IMR-90 (cell line): ENCODE measurements around the gene SRP9. TPM values are rescaled to one million over a fixed set of nuclear protein-coding genes. Genes with fewer than 3 reads are reported as not detected.

Source experiments
- ATAC-seq: fragments of 200-7000 bp; cut with Tn5 transposase; 2 replicates; pipeline ENCODE4 v1.9.1; 2020; ENCODE audit warnings: low read depth, mild to moderate bottlenecking, moderate library complexity
- BruUV-seq: library from RNA; stranded (reverse); fragments of 400-500 nt; replicated peaks from 2 replicates; lab custom pipeline; 2021; lab: Mats Ljungman, UMichigan
- CTCF ChIA-PET: fragments of 300-600 bp; formaldehyde crosslinking; extraction: SDS; loops from one replicate; lab custom pipeline; 2021; ENCODE audit warnings: antibody characterized with exemption; lab: Yijun Ruan, JAX
- POLR2A ChIA-PET: fragments of 300-600 bp; sonication (Branson Sonifier 250); formaldehyde crosslinking; loops from one replicate; lab custom pipeline; 2022; ENCODE audit warnings: antibody characterized with exemption; ENCODE audit not compliant: unreplicated experiment; lab: Charles Lee
- DNase-seq: peaks from one replicate; pipeline ENCODE4 v3.0.0; 2013
- H2AFZ ChIP-seq: replicated peaks from 2 replicates; pipeline ENCODE3; 2013; ENCODE audit warnings: low read length, mild to moderate bottlenecking; ENCODE audit not compliant: poor library complexity
- H2AK5ac ChIP-seq: 2 replicates; pipeline ENCODE4 v1.6.1; 2013; ENCODE audit warnings: low read depth, low read length, inconsistent platforms
- H2AK9ac ChIP-seq: replicated peaks from 2 replicates; pipeline ENCODE3; 2013; ENCODE audit warnings: mild to moderate bottlenecking, low read depth, low read length, moderate library complexity; ENCODE audit not compliant: poor library complexity
- H2BK120ac ChIP-seq: 2 replicates; pipeline ENCODE4 v1.6.1; 2013; ENCODE audit warnings: low read depth, low read length, inconsistent platforms
- H2BK15ac ChIP-seq: 3 replicates; pipeline ENCODE4 v1.6.1; 2013; ENCODE audit warnings: low read depth, low read length, inconsistent platforms
- H2BK20ac ChIP-seq: 2 replicates; pipeline ENCODE4 v1.6.1; 2013; ENCODE audit warnings: low read depth, mild to moderate bottlenecking, inconsistent platforms, low read length, moderate library complexity
- H2BK5ac ChIP-seq: 2 replicates; pipeline ENCODE4 v1.6.1; 2013; ENCODE audit warnings: mild to moderate bottlenecking, low read depth, low read length, inconsistent platforms; ENCODE audit not compliant: poor library complexity, severe bottlenecking
- H3K14ac ChIP-seq: replicated peaks from 2 replicates; pipeline ENCODE4 v1.6.1; 2013; ENCODE audit warnings: low read depth, low read length, inconsistent platforms
- H3K18ac ChIP-seq: 2 replicates; pipeline ENCODE4 v1.6.1; 2013; ENCODE audit warnings: low read depth, low read length, control low read depth
- H3K23ac ChIP-seq: 2 replicates; pipeline ENCODE4 v1.6.1; 2013; ENCODE audit warnings: low read depth, low read length, inconsistent platforms
- H3K27ac ChIP-seq: 2 replicates; pipeline ENCODE4 v1.5.1; 2013; ENCODE audit warnings: mild to moderate bottlenecking, control low read depth, low read length; ENCODE audit not compliant: insufficient read depth
- H3K27me3 ChIP-seq: 2 replicates; pipeline ENCODE4 v1.6.1; 2013; ENCODE audit warnings: low read length; ENCODE audit not compliant: control insufficient read depth, insufficient read depth
- H3K36me3 ChIP-seq: 2 replicates; pipeline ENCODE4 v1.6.1; 2013; ENCODE audit warnings: low read length, mixed read lengths; ENCODE audit not compliant: control insufficient read depth, insufficient read depth
- H3K4ac ChIP-seq: 2 replicates; pipeline ENCODE4 v1.6.1; 2013; ENCODE audit warnings: low read depth, low read length, inconsistent platforms
- H3K4me1 ChIP-seq: 2 replicates; pipeline ENCODE4 v1.6.1; 2013; ENCODE audit warnings: low read length, mixed read lengths; ENCODE audit not compliant: control insufficient read depth, insufficient read depth
- H3K4me2 ChIP-seq: 2 replicates; pipeline ENCODE4 v1.6.1; 2013; ENCODE audit warnings: low read depth, mild to moderate bottlenecking, control low read depth, low read length, moderate library complexity
- H3K4me3 ChIP-seq: 2 replicates; pipeline ENCODE4 v1.5.1; 2013; ENCODE audit warnings: low read depth, mild to moderate bottlenecking, control low read depth, low read length, moderate library complexity; ENCODE audit not compliant: insufficient read depth
- H3K56ac ChIP-seq: 2 replicates; pipeline ENCODE4 v1.6.1; 2013; ENCODE audit warnings: low read length, inconsistent platforms; ENCODE audit not compliant: insufficient read depth; ENCODE audit errors: extremely low read depth
- H3K79me1 ChIP-seq, 2 experiments: 2 replicates each; pipeline ENCODE4 v1.6.1; 2013; ENCODE audit warnings: low read length in 2 of 2, inconsistent platforms in 1 of 2, low read depth in 1 of 2
- H3K9ac ChIP-seq: 2 replicates; pipeline ENCODE4 v1.6.1; 2013; ENCODE audit warnings: low read depth, low read length, control low read depth
- H3K9me1 ChIP-seq: 2 replicates; pipeline ENCODE4 v1.6.1; 2013; ENCODE audit warnings: low read length, inconsistent platforms; ENCODE audit not compliant: insufficient read depth
- H3K9me3 ChIP-seq: 2 replicates; pipeline ENCODE4 v1.6.1; 2013; ENCODE audit warnings: low read length; ENCODE audit not compliant: control insufficient read depth, insufficient read depth
- H4K20me1 ChIP-seq: 2 replicates; pipeline ENCODE4 v1.6.1; 2013; ENCODE audit warnings: low read length, inconsistent platforms; ENCODE audit not compliant: insufficient read depth
- H4K5ac ChIP-seq: 2 replicates; pipeline ENCODE4 v1.6.1; 2013; ENCODE audit warnings: mild to moderate bottlenecking, low read depth, low read length, control low read depth
- H4K8ac ChIP-seq, 2 experiments: 2 replicates each; pipeline ENCODE4 v1.6.1; 2013; ENCODE audit warnings: low read depth in 2 of 2, low read length in 2 of 2, control low read depth in 1 of 2, inconsistent platforms in 1 of 2
- H4K91ac ChIP-seq: 2 replicates; pipeline ENCODE4 v1.6.1; 2013; ENCODE audit warnings: low read depth, low read length, inconsistent platforms; ENCODE audit not compliant: insufficient read depth
- BHLHE40 ChIP-seq: fragments of 150-350 bp; IDR thresholded peaks from 2 replicates; pipeline ENCODE4 v1.6.1; 2016; ENCODE audit warnings: mild to moderate bottlenecking, low read depth, low read length
- CEBPB ChIP-seq: IDR thresholded peaks from 2 replicates; pipeline ENCODE4 v1.6.1; 2012; ENCODE audit warnings: low read depth, low read length, improper control_type of control experiment
- FOS ChIP-seq: fragments of 150-350 bp; IDR thresholded peaks from 2 replicates; pipeline ENCODE4 v1.6.1; 2016; ENCODE audit warnings: low read depth, low read length
- MAFK ChIP-seq: IDR thresholded peaks from 2 replicates; pipeline ENCODE4 v1.6.1; 2012; ENCODE audit warnings: low read depth, low read length, improper control_type of control experiment
- MXI1 ChIP-seq: IDR thresholded peaks from 2 replicates; pipeline ENCODE4 v1.6.1; 2012; ENCODE audit warnings: low read depth, mild to moderate bottlenecking, low read length, moderate library complexity, borderline replicate concordance
- NFE2L2 ChIP-seq: fragments of 150-350 bp; IDR thresholded peaks from 2 replicates; pipeline ENCODE4 v1.6.1; 2016; ENCODE audit warnings: low read depth, mild to moderate bottlenecking, low read length
- POLR2A ChIP-seq: IDR thresholded peaks from 2 replicates; pipeline ENCODE4 v1.6.1; 2012; ENCODE audit warnings: mild to moderate bottlenecking, low read depth, low read length
- RAD21 ChIP-seq: IDR thresholded peaks from 2 replicates; pipeline ENCODE4 v1.6.1; 2012; ENCODE audit warnings: low read length, improper control_type of control experiment
- RCOR1 ChIP-seq: IDR thresholded peaks from 2 replicates; pipeline ENCODE4 v1.6.1; 2012; ENCODE audit warnings: mild to moderate bottlenecking, low read length, improper control_type of control experiment; ENCODE audit not compliant: insufficient replicate concordance
- RFX5 ChIP-seq: IDR thresholded peaks from 2 replicates; pipeline ENCODE4 v1.8.0; 2012; ENCODE audit warnings: low read depth, mild to moderate bottlenecking, low read length, moderate library complexity
- WGBS, 2 experiments: methylation state at CpG; one replicate each; pipeline versions ENCODE4 v1.1.5 to v1.1.7; 2013; ENCODE audit warnings: missing lambda C conversion rate in 2 of 2; ENCODE audit not compliant: insufficient read length in 1 of 2; ENCODE audit errors: extremely low coverage in 2 of 2; 5-methylcytosine and 5-hydroxymethylcytosine counted together
- dilution Hi-C: fragments of 300-500 bp; cut with HindIII; formaldehyde crosslinking; loops from one replicate; pipeline ENCODE4 v1.14.3; 2018; ENCODE audit warnings: low sequenced_read_pairs; ENCODE audit not compliant: unreplicated experiment
- in situ Hi-C: fragments of 300-500 bp; cut with MboI; formaldehyde crosslinking; loops from 3 replicates; pipeline ENCODE4 v1.14.3; 2019; ENCODE audit warnings: low sequenced_read_pairs, inconsistent platforms, mixed read lengths
- intact Hi-C: fragments of 100-400 bp; cut with micrococcal nuclease; formaldehyde crosslinking; loops from 2 replicates; pipeline ENCODE4 v1.10.0; 2022
- polyA plus RNA-seq, 3 experiments: library from polyadenylated mRNA; depleted of rRNA; stranded (reverse); fragments of >200 nt; gene quantifications; 2 replicates each; pipeline ENCODE4 v1.2.3, GENCODE V29; 2012; ENCODE audit warnings: low replicate concordance in 1 of 3
- total RNA-seq: library from RNA; depleted of rRNA; stranded (reverse); fragments of >200 nt; gene quantifications from 2 replicates; pipeline ENCODE4 v1.2.3, GENCODE V29; 2012
- TF ChIP-seq, protein P1 (sequence below): fragments of 150-350 bp; IDR thresholded peaks from 2 replicates; pipeline ENCODE4 v1.6.1; 2016; ENCODE audit warnings: low read depth, mild to moderate bottlenecking, low read length, moderate library complexity, borderline replicate concordance
- TF ChIP-seq, protein P2 (sequence below): conservative IDR thresholded peaks from 2 replicates; pipeline ENCODE4 v1.5.1; 2012; ENCODE audit warnings: mild to moderate bottlenecking, low read depth, low read length, improper control_type of control experiment

The SRP9 gene
- total and polyA plus RNA-seq, 2 of the 4 experiments (the other 2 are of a cell fraction), result 230 to 295 TPM

DNA sequence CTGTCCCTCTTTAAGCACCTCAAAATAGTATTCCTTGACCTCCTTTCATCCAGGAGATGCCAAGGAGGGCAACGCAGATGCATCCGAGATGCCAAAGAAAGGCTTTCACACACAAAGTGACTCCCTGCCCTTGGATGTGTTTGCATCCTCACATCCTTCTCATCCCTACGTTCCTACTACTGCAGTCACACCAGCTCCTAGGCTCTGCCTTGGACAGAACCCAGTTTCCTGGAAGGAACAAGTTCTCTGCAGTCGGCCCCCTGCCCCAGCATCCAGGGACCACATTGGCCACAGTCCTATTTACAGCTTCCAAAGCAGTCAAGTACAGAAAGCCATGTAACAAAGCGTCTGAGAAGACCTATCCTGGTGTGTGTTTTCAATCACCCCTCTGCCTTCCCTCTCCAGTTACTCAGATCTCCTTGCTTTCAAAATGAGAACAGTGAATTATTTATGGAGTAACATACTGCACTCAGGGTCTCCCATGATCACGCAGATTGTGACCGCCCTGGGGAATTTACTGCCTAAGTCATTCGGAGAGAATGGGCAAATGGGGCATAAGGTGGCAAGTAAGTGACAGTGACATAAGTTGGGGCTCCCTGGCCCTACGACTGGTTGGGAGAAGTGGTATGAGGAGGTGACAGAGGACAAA is 21.8 kb upstream of the SRP9 start (continued):
- TF ChIP-seq, protein P1, sequence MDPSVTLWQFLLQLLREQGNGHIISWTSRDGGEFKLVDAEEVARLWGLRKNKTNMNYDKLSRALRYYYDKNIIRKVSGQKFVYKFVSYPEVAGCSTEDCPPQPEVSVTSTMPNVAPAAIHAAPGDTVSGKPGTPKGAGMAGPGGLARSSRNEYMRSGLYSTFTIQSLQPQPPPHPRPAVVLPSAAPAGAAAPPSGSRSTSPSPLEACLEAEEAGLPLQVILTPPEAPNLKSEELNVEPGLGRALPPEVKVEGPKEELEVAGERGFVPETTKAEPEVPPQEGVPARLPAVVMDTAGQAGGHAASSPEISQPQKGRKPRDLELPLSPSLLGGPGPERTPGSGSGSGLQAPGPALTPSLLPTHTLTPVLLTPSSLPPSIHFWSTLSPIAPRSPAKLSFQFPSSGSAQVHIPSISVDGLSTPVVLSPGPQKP, result no peak

DNA sequence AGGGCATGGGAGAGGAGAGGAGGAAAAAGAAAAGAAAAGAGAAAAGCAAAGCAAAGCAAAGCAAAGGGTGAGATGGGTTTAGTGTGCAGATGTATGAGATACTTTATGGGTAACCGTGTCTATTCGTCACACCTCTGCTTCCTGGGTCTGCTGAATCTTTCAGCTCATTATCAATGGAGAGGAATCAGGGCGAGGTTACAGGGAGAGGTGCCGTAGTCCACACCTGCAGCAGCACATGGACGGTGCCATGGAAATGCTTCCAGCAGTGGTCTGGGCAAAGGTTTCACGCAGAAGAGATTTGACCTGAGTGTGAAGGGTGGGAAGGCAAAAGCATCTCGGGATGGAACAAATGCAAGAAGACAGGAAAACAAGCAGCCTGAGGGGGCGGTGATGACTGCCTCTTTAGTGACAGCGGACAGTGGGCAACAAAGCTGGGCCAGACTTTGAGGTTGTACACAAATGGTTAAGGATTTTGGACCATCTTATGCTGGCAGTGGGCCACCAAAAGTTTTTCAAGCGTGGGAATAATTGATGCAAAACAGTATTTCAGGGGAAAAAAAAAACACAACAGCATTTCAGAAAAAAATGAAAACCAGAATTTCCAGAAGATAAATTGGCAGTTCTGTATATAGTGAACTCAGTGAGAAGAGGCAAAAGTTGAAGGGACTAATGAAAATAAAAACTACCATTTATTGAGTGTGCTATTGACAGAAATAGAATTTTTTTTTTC is 19.5 kb upstream of the SRP9 start:
- intact Hi-C loops, result no loop called here
- Histone ChIP-seq H2AK5ac (peak overlapping the region; percentile 45; the same call in 1 of the 2 replicates), H3K4ac (no peak overlapping the region; the same call in 1 of the 2 replicates), H2AFZ (peak overlapping the region; percentile 2), H3K9ac (no peak overlapping the region), H2BK5ac (no peak overlapping the region), H4K91ac (no peak overlapping the region), H3K27ac (no peak overlapping the region), H3K79me1 (no peaks in the 10 kb centered on the region), H3K4me3 (no peak overlapping the region), H2BK20ac (no peak overlapping the region), H3K14ac (0 out of 2 replicates have a peak overlapping the region, but pooled peaks have one; percentile 23), H2BK120ac (no peak overlapping the region), H4K20me1 (0 out of 2 replicates have a peak, but pooled peaks cover 5% of the 10 kb centered on the region), H3K18ac (no peak overlapping the region), H4K5ac (no peak overlapping the region), H3K23ac (no peak overlapping the region), H3K4me1 (peaks cover 21% of the 10 kb centered on the region), H3K27me3 (no peaks in the 10 kb centered on the region), H3K9me1 (peaks cover 17% of the 10 kb centered on the region), H2AK9ac (no peak overlapping the region), H3K4me2 (no peak overlapping the region), H3K56ac (no peak overlapping the region), H2BK15ac (no peak overlapping the region), H4K8ac (no peak overlapping the region), H3K9me3 (no peaks in the 10 kb centered on the region), H3K36me3 (no peaks in the 10 kb centered on the region)
- whole genome bisulfite sequencing, 2 experiments, result 77% methylated on average over 7 of the region's 10 CpGs; no CpG with 5 or more reads in 1 of the 2 experiments
- in situ Hi-C loops, result no loop called here
- ATAC-seq (no peak), DNase-seq (no peak)
- POLR2A ChIA-PET, result no interaction called here
- CTCF ChIA-PET, result no interaction called here
- BruUV-seq, result no TSS peak
- dilution Hi-C loops, result no loop called here
- TF ChIP-seq, protein P2, sequence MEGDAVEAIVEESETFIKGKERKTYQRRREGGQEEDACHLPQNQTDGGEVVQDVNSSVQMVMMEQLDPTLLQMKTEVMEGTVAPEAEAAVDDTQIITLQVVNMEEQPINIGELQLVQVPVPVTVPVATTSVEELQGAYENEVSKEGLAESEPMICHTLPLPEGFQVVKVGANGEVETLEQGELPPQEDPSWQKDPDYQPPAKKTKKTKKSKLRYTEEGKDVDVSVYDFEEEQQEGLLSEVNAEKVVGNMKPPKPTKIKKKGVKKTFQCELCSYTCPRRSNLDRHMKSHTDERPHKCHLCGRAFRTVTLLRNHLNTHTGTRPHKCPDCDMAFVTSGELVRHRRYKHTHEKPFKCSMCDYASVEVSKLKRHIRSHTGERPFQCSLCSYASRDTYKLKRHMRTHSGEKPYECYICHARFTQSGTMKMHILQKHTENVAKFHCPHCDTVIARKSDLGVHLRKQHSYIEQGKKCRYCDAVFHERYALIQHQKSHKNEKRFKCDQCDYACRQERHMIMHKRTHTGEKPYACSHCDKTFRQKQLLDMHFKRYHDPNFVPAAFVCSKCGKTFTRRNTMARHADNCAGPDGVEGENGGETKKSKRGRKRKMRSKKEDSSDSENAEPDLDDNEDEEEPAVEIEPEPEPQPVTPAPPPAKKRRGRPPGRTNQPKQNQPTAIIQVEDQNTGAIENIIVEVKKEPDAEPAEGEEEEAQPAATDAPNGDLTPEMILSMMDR, result no peak
- TF ChIP-seq BHLHE40, result no peak
- TF ChIP-seq NFE2L2, result no peak
- no peak for TF ChIP-seq CEBPB
- TF ChIP-seq RFX5, result no peak
- TF ChIP-seq MAFK, result no peak
- no peak for TF ChIP-seq MXI1
- no peak for TF ChIP-seq RAD21
- TF ChIP-seq FOS, result no peak
- no peak for TF ChIP-seq RCOR1
- no peak for TF ChIP-seq POLR2A
